ENCODE results near the gene ANO3.

ANO3 gene

DNA sequence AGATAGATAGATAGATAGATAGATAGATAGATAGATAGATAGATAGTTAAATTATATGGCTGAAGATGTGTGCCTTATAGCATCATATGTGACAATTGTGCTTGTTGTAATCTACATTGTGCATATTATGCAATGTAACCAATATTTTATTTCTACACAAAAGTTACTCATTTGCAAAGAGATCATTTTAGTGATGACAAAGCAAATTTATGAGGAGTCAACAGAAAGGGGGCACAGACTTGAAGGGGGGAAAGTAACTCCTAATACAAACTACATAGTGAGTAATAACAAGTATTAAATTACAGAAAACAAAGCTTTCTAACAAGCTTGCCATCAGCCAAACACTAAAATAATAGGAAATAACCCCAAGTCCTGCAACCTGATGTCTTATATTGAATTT, 133.3 kb downstream of the ANO3 start:
- Histone ChIP-seq H3K27me3 (ENCODE audit: low read depth, low read length) (no peaks in the 10 kb centered on the region), H3K36me3 (ENCODE audit: control insufficient read depth in 1 of 2, insufficient read depth in 2 of 2, low read length in 2 of 2) (no peaks in the 10 kb centered on the region), H3K9me3 (ENCODE audit: control insufficient read depth in 1 of 2, low read length in 2 of 2) (no peaks in the 10 kb centered on the region), H3K27ac (ENCODE audit: low read length) (no peak overlapping the region), H3K4me1 (ENCODE audit: control insufficient read depth in 1 of 2, insufficient read depth in 2 of 2, low read length in 2 of 2) (no peaks in the 10 kb centered on the region), H3K4me3 (ENCODE audit: low read depth in 1 of 2, low read length in 2 of 2) (no peak overlapping the region)

DNA sequence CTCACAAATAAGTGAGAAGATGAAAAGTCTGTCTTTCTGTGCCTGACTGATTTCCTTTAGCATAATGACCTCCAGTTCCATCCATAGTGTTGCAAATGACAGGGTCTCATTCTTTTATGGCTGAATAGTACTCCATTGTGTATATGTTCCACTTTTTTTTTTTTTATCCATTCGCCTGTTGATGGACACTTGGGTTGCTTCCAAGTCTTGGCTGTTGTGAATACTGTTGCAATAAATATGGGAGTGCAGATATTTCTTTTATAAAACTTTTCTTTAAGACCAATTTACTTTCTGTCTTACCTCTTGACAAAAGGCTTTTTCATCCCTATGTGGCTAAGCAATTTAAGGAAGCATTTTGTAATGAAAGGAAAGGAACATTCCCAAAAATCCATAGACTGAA, 135.6 kb downstream of the ANO3 start:
- no peak overlapping the region for H3K4me3 ChIP-seq (ENCODE audit: low read depth in 1 of 2, low read length in 2 of 2)
- H3K27me3 ChIP-seq (ENCODE audit: low read depth, low read length): no peaks in the 10 kb centered on the region
- H3K27ac ChIP-seq (ENCODE audit: low read length): no peak overlapping the region
- no peaks in the 10 kb centered on the region for H3K4me1 ChIP-seq (ENCODE audit: control insufficient read depth in 1 of 2, insufficient read depth in 2 of 2, low read length in 2 of 2)
- H3K9me3 ChIP-seq (ENCODE audit: control insufficient read depth in 1 of 2, low read length in 2 of 2): no peaks in the 10 kb centered on the region
- no peaks in the 10 kb centered on the region for H3K36me3 ChIP-seq (ENCODE audit: control insufficient read depth in 1 of 2, insufficient read depth in 2 of 2, low read length in 2 of 2)

DNA sequence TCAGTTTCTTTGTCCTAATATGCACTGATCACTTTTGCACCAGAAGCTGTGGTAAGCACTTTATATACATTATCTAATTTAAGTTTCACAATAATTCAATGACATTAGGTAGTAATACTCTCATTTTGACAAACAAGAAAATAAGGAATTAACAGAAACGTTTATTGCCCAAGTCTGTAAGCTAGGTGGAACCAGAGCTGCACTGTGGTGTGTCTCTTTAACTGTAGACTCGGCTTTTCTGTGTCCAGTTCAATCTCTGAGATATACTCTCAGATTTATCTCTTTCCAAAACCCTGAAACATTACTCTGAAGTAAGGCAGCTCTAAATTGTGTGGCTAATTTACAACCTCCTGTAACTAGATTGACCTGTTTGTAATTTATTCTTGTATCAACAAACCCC, 139.1 kb downstream of the ANO3 start:
- Histone ChIP-seq H3K4me1 (ENCODE audit: control insufficient read depth in 1 of 2, insufficient read depth in 2 of 2, low read length in 2 of 2) (no peaks in the 10 kb centered on the region), H3K4me3 (ENCODE audit: low read depth in 1 of 2, low read length in 2 of 2) (no peak overlapping the region), H3K27ac (ENCODE audit: low read length) (no peak overlapping the region), H3K36me3 (ENCODE audit: control insufficient read depth in 1 of 2, insufficient read depth in 2 of 2, low read length in 2 of 2) (no peaks in the 10 kb centered on the region), H3K27me3 (ENCODE audit: low read depth, low read length) (no peaks in the 10 kb centered on the region), H3K9me3 (ENCODE audit: control insufficient read depth in 1 of 2, low read length in 2 of 2) (no peaks in the 10 kb centered on the region)

DNA sequence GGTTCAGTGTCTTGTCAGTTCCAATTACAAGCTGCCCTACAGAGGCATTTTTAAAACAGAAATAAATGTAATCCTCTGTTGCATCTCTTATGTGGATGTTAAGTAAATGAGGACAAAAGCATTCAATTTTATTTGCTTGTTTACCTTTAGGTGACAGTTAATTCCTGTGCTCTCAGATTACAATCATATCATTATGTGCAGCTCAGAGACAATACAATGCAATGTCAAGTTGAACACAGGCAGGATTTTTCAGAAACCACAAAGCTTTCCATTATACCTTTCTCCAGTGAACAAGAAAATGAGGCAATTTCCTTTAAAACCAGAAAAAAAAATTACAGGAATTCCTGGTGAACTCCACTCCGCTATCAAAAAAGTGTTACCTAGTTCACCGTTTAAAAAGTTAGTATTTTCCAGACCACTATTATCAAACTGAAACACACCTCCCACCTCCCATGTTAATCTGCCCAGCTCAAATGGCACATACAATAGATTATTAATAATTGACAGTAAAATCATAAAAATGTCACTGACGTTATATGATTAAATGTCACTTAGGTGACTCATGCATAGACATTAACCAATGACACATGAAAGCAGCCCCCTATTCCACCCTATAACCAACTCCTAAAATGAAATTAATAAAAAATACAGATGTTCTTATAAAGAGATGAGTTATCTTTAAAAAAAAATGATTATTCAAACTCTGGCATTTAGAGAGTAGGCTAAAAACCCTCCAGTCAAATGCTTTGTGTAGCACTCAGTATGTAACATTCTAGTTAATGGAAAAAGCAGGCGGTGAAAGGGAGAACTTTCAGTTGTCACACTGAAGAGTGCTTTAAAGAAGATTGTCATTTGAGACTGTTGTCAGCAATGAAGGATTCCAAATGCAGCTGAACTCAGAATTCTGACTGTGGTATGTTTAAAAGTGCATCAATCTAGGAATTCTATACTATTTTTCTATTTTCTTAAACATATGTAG, 141.6 kb downstream of the ANO3 start:
- no peak overlapping the region for H3K27ac ChIP-seq (ENCODE audit: low read length)
- no peaks in the 10 kb centered on the region for H3K4me1 ChIP-seq (ENCODE audit: control insufficient read depth in 1 of 2, insufficient read depth in 2 of 2, low read length in 2 of 2)
- no peaks in the 10 kb centered on the region for H3K9me3 ChIP-seq (ENCODE audit: control insufficient read depth in 1 of 2, low read length in 2 of 2)
- no peaks in the 10 kb centered on the region for H3K36me3 ChIP-seq (ENCODE audit: control insufficient read depth in 1 of 2, insufficient read depth in 2 of 2, low read length in 2 of 2)
- no peaks in the 10 kb centered on the region for H3K27me3 ChIP-seq (ENCODE audit: low read depth, low read length)
- no peak overlapping the region for H3K4me3 ChIP-seq (ENCODE audit: low read depth in 1 of 2, low read length in 2 of 2)

DNA sequence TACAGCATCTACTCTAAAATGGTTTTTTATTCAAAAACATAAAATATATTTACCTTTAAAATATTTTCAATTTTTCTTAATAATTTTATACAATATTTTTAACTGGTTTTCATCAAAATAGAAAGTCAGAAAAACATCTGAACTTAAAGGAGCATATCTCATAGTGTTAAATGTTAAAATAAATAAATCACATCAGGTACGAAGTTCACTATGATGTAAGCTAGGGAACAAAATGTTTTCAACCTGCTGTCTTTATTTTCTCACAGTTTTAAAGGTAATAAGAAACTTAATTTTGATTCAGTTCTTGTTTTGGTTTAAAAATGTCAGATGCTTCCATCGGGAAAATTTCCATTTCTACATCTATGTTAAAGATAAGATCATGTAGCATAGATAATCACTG, 142.5 kb downstream of the ANO3 start:
- Histone ChIP-seq H3K9me3 (ENCODE audit: control insufficient read depth in 1 of 2, low read length in 2 of 2) (no peaks in the 10 kb centered on the region), H3K4me3 (ENCODE audit: low read depth in 1 of 2, low read length in 2 of 2) (no peak overlapping the region), H3K36me3 (ENCODE audit: control insufficient read depth in 1 of 2, insufficient read depth in 2 of 2, low read length in 2 of 2) (no peaks in the 10 kb centered on the region), H3K4me1 (ENCODE audit: control insufficient read depth in 1 of 2, insufficient read depth in 2 of 2, low read length in 2 of 2) (no peaks in the 10 kb centered on the region), H3K27me3 (ENCODE audit: low read depth, low read length) (no peaks in the 10 kb centered on the region), H3K27ac (ENCODE audit: low read length) (no peak overlapping the region)

DNA sequence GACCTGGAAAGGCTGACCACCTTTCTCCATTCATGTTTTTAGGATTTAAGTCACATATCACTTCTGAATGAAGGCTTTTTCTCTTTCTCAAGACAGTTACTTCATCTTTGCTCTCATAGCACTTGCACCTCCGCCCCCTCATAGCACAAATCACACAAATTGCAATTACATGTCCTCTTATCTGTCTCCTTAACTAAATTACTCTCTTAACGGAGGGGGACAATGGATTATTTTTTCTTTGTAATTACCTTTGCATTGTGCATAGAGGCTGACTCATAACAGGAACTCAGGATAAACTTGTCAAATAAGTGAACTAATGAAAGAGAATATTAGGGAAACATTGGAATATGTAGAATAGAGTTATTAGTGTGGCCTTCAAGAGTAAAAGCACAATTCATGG, 145.5 kb downstream of the ANO3 start:
- no peaks in the 10 kb centered on the region for H3K9me3 ChIP-seq (ENCODE audit: control insufficient read depth in 1 of 2, low read length in 2 of 2)
- no peak overlapping the region for H3K4me3 ChIP-seq (ENCODE audit: low read depth in 1 of 2, low read length in 2 of 2)
- H3K27ac ChIP-seq (ENCODE audit: low read length): no peak overlapping the region
- H3K27me3 ChIP-seq (ENCODE audit: low read depth, low read length): no peaks in the 10 kb centered on the region
- H3K36me3 ChIP-seq (ENCODE audit: control insufficient read depth in 1 of 2, insufficient read depth in 2 of 2, low read length in 2 of 2): no peaks in the 10 kb centered on the region
- no peaks in the 10 kb centered on the region for H3K4me1 ChIP-seq (ENCODE audit: control insufficient read depth in 1 of 2, insufficient read depth in 2 of 2, low read length in 2 of 2)

DNA sequence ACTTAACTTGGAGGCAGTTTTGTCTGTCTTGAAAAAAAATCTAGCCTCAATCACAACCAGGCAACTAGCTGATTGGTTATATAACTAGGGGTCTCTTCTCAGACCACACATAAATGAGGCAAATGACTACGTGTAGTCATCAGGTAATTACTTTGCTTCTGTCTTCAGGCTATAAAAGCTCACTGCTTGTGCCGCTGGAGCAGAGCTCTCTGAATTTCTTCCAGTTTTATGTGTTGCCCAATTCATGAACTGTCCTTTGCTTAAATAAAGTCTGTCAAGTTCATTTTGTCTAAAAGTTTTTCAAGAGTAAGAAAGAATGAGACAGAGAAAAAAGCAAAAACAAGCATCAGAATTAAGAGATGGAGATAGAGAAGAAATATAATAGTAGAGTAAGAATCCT, 146.8 kb downstream of the ANO3 start:
- Histone ChIP-seq H3K9me3 (ENCODE audit: control insufficient read depth in 1 of 2, low read length in 2 of 2) (no peaks in the 10 kb centered on the region), H3K36me3 (ENCODE audit: control insufficient read depth in 1 of 2, insufficient read depth in 2 of 2, low read length in 2 of 2) (no peaks in the 10 kb centered on the region), H3K27ac (ENCODE audit: low read length) (no peak overlapping the region), H3K27me3 (ENCODE audit: low read depth, low read length) (no peaks in the 10 kb centered on the region), H3K4me3 (ENCODE audit: low read depth in 1 of 2, low read length in 2 of 2) (no peak overlapping the region), H3K4me1 (ENCODE audit: control insufficient read depth in 1 of 2, insufficient read depth in 2 of 2, low read length in 2 of 2) (no peaks in the 10 kb centered on the region)

DNA sequence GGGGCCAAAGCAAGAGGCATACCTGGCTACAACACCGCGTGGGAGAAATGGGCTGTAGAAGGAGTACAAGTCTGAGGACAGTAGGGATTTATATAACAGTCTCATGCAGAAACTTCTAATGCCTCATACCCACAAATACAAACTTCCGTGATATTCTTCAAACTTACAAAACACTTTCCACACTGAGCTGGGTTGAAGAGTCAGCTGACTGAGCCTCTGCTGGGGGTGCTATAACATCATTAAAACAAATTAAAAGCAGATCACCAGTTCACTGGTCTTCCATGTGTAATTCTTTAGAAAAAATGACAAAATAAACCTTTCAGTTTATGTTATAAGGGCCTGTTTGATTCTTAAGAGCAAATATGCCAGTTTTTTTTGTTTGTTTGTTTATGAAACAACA, 148.1 kb downstream of the ANO3 start:
- H3K27ac ChIP-seq (ENCODE audit: low read length): no peak overlapping the region
- H3K4me1 ChIP-seq (ENCODE audit: control insufficient read depth in 1 of 2, insufficient read depth in 2 of 2, low read length in 2 of 2): no peaks in the 10 kb centered on the region
- no peaks in the 10 kb centered on the region for H3K27me3 ChIP-seq (ENCODE audit: low read depth, low read length)
- H3K9me3 ChIP-seq (ENCODE audit: control insufficient read depth in 1 of 2, low read length in 2 of 2): no peaks in the 10 kb centered on the region
- H3K36me3 ChIP-seq (ENCODE audit: control insufficient read depth in 1 of 2, insufficient read depth in 2 of 2, low read length in 2 of 2): no peaks in the 10 kb centered on the region
- no peak overlapping the region for H3K4me3 ChIP-seq (ENCODE audit: low read depth in 1 of 2, low read length in 2 of 2)

DNA sequence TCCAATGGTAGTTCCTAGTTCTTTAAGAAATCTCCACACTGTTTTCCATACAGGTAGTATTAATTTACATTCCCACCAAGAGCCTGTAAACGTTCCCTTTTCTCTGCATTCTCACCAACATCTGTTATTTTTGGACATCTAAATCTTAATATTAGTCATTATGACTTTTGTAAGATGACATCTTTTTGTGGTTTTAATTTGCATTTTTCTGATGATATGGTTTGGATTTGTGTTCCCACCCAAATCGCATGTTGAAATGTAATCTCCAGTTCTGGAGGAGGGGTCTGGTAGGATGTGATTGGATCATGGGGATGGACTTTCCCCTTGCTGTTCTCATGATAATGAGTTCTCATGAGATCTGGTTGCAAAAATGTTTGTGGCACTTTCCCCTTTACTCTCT, 151.2 kb downstream of the ANO3 start:
- H3K27me3 ChIP-seq (ENCODE audit: low read depth, low read length): no peaks in the 10 kb centered on the region
- H3K9me3 ChIP-seq (ENCODE audit: control insufficient read depth in 1 of 2, low read length in 2 of 2): no peaks in the 10 kb centered on the region
- no peaks in the 10 kb centered on the region for H3K36me3 ChIP-seq (ENCODE audit: control insufficient read depth in 1 of 2, insufficient read depth in 2 of 2, low read length in 2 of 2)
- H3K4me1 ChIP-seq (ENCODE audit: control insufficient read depth in 1 of 2, insufficient read depth in 2 of 2, low read length in 2 of 2): no peaks in the 10 kb centered on the region
- no peak overlapping the region for H3K27ac ChIP-seq (ENCODE audit: low read length)
- no peak overlapping the region for H3K4me3 ChIP-seq (ENCODE audit: low read depth in 1 of 2, low read length in 2 of 2)

DNA sequence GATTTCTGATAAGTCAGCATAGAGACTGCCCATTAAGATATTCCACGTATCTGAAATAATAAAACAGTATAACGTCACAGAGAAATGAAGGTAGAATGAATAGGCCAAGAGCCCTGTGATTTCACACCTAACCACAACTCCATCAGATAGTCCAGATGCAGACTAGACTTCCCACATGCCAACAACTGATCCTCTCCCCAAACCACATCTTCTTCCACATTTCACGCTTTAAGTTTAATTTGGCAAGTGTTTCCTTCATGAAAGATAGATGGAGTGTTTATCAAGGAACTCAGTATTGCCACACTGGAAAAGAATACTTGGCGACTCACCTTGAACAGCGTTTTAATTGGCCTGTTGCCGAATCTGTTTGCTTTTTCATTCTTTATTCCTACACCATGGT, 158.6 kb downstream of the ANO3 start:
- no peaks in the 10 kb centered on the region for H3K27me3 ChIP-seq (ENCODE audit: low read depth, low read length)
- no peaks in the 10 kb centered on the region for H3K4me1 ChIP-seq (ENCODE audit: control insufficient read depth in 1 of 2, insufficient read depth in 2 of 2, low read length in 2 of 2)
- no peaks in the 10 kb centered on the region for H3K9me3 ChIP-seq (ENCODE audit: control insufficient read depth in 1 of 2, low read length in 2 of 2)
- H3K27ac ChIP-seq (ENCODE audit: low read length): no peak overlapping the region
- H3K36me3 ChIP-seq (ENCODE audit: control insufficient read depth in 1 of 2, insufficient read depth in 2 of 2, low read length in 2 of 2): no peaks in the 10 kb centered on the region
- no peak overlapping the region for H3K4me3 ChIP-seq (ENCODE audit: low read depth in 1 of 2, low read length in 2 of 2)

DNA sequence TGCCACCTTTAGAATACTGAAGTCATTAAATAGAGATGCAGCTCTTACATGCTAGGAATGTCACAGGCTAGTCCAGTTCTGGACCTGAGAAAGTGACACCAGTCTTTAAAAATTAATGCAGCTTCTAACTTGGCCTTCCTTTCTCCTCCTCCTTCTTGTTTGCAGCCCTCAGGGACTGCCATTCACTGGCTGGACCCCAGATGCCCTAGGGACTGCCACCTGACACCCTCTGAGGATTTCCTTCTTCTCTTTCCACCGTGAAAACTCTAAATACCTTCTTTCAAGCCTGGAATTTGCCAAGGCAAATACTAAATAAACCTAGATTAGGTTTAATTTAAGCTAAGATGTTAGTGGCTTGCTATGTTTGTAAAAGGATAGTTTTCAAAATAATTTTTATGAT, 161.7 kb downstream of the ANO3 start:
- Histone ChIP-seq H3K27me3 (ENCODE audit: low read depth, low read length) (no peaks in the 10 kb centered on the region), H3K4me3 (ENCODE audit: low read depth in 1 of 2, low read length in 2 of 2) (no peak overlapping the region), H3K36me3 (ENCODE audit: control insufficient read depth in 1 of 2, insufficient read depth in 2 of 2, low read length in 2 of 2) (no peaks in the 10 kb centered on the region), H3K9me3 (ENCODE audit: control insufficient read depth in 1 of 2, low read length in 2 of 2) (no peaks in the 10 kb centered on the region), H3K4me1 (ENCODE audit: control insufficient read depth in 1 of 2, insufficient read depth in 2 of 2, low read length in 2 of 2) (no peaks in the 10 kb centered on the region), H3K27ac (ENCODE audit: low read length) (no peak overlapping the region)

DNA sequence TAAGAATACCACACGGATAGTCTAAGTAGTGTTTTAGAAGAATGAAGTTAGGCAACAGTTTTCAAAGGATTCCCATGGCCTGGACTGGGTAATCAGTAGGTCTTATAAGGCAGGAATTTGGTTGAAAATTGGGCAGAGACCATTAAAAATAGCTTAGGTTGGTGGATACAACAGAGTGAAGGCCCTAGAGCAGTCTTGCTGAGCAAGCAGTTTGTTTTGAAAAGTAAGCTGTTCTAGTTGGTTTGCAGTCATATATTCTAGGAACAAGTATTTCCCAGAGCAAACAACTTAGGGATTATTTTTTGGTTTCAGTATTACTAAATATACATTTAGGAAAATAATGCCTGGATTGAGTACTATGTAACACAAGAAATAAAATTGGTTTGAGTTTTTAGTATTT, 175.3 kb downstream of the ANO3 start:
- no peaks in the 10 kb centered on the region for H3K36me3 ChIP-seq (ENCODE audit: control insufficient read depth in 1 of 2, insufficient read depth in 2 of 2, low read length in 2 of 2)
- H3K27ac ChIP-seq (ENCODE audit: low read length): no peak overlapping the region
- no peaks in the 10 kb centered on the region for H3K27me3 ChIP-seq (ENCODE audit: low read depth, low read length)
- H3K4me3 ChIP-seq (ENCODE audit: low read depth in 1 of 2, low read length in 2 of 2): no peak overlapping the region
- no peaks in the 10 kb centered on the region for H3K9me3 ChIP-seq (ENCODE audit: control insufficient read depth in 1 of 2, low read length in 2 of 2)
- no peaks in the 10 kb centered on the region for H3K4me1 ChIP-seq (ENCODE audit: control insufficient read depth in 1 of 2, insufficient read depth in 2 of 2, low read length in 2 of 2)
